KBM-7 (cell line): ENCODE data around the gene KAZN.

ENCODE experiments used
- DNase-seq: peaks from one replicate; pipeline ENCODE4 v3.0.0-alpha.2; 2015
- in situ Hi-C: fragments of 300-500 bp; cut with MboI; formaldehyde crosslinking; loops from 2 replicates; pipeline ENCODE4 v1.14.3; 2020; ENCODE audit warnings: low sequenced_read_pairs, low pct_unique_long_range_greater_than_20kb, mixed read lengths

KAZN gene

GRCh38 chr1:14877224-14877623, 278.7 kb downstream of the KAZN start:
- in situ Hi-C loops: no loop called here

DNA sequence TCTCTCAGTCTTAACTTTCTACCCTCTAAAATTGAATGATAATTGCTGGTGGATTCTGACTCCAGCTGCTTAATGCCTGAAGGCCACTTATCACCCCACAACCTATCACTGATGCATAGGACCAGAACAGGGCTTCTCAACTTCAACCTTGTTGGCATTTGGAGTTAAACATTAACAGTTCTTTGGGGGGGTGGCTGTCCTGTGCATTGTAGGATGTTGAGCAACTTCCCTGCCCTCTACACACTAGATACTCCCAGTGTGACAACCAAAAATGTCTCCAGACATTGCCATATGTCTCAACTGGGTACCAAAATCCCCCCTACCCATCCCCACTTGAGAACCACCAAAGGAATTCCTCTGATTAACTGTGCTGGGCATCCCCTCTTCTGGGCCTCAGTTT, 279.6 kb downstream of the KAZN start:
- in situ Hi-C loops: no loop called here
- DNase-seq: no peak

More at GRCh38 chr1:14877224-14877623, 278.7 kb downstream of the KAZN start:
- DNase-seq: no peak

GRCh38 chr1:14878951-14879350, 280.5 kb downstream of the KAZN start:
- no peak for DNase-seq
- in situ Hi-C loops: no loop called here

GRCh38 chr1:14880456-14881316, 282.2 kb downstream of the KAZN start:
- in situ Hi-C loops: no loop called here
- DNase-seq: no peak

DNA sequence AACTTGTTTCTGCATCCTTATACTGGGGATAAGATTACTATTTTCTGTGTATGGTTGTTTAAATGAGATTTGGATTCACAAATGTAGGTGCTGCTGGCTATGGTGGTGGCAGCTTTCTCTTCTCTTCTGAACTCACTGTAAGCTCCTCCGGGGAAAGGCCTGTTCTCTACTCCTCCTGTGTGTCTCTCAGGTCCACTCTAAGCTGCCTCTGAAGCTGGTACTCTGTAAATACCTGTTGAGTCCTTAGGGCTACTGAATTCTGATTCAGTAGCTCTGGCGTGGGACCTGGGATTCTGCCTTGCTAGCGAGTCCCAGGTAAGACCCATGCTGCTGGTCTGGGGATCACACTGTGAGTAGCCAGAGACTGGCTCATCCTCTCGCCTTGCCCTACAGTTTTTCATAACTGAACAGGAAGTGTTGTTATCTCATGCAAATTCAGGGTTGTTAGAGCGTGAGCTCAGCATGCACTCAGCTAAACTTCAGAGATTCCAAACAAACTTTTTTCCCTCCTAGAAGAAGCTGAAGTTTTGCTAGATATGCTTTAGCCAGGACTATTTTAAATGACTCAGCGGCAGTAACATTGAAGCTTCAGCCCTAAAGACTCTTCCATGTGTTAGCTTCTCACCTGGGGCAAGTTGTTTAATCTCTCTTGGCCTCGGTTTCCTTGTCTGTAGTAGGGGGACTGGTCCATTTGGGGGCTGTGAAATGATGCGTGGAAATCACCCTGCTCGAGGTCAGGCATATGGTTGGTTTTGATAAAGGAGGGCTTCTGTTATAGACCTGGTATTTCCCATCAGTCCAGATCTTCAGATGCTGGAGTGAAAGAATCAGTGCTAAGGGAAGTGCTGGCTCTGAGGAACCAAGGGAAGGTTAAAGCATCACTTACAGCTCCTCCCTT, 283.5 kb downstream of the KAZN start:
- in situ Hi-C loops: no loop called here
- no peak for DNase-seq

DNA sequence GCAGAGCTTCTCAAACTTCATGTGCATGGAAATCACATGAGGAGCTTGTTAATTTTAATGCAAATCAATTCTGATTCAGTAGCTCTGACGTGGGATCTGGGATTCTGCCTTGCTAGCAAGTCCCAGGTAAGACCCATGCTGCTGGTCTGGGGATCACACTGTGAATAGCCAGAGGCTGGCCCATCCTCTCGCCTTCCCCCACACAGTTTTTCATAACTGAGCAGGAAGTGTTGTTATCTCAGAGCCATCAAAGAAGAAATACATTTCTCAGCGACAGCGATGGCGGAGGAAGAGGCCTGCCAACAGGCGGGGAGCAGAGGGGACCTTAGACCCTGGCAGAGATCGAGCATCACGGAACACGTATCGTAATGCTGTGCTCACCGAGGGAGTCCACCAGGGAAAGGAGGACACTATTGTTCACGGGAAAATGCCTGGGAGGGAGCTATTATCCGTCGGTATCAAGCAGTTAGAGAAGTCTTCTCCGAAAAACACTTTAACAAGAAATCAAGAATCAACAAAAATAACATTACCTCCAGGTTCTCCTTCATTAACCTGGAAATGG, 286.2 kb downstream of the KAZN start:
- in situ Hi-C loops: no loop called here

GRCh38 chr1:14887044-14887566, 288.6 kb downstream of the KAZN start:
- no peak for DNase-seq
- in situ Hi-C loops: no loop called here

More for the DNA sequence above, 286.2 kb downstream of the KAZN start:
- no peak for DNase-seq

DNA sequence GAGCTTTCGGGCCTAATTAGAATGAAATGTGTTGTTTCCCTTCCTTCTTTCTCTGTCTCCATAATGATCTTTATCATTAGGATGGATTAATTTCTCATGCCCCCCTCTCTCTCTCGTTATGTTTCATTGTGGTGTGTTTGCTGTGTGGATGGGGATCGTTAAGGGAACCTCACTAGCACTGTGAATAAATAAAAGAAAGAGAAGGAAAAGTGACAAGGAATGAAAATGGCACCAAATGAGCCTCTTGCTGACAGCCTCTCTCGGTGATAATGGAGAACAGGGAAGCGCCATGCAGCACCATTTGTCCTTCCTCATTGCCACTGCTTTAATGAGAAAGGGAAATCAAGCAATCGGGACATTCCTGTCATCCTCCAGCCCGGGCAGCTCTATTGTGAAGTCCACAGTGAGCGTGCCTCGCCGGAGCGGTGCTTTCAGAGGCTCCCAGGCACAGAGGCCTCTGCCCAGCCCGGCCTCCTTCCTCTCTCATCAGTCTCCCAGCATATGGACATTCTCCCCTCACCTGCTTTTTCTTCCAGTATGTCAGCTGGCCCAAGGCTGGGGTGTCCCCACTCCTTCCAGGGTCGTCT, 289.4 kb downstream of the KAZN start:
- no peak for DNase-seq
- in situ Hi-C loops: no loop called here

DNA sequence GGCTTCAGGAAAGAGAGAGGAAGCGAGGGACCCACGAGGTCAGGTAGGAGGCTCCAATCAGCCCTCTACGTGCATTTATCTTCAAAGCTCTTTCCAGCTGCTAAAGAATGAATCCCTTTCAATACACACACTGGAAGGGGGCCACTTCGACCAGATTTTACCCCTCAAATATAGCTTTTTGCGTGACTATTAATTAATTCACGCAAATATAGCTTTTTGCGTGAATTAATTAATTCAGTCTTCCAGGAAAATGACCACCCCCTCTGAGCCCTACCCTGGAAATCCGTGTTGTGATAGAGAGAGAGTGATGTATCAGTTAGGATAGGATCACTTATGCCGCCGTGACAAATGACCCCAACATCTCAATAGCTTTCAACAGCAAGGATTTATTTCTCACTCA, 289.9 kb downstream of the KAZN start:
- in situ Hi-C loops: no loop called here
- DNase-seq: no peak

DNA sequence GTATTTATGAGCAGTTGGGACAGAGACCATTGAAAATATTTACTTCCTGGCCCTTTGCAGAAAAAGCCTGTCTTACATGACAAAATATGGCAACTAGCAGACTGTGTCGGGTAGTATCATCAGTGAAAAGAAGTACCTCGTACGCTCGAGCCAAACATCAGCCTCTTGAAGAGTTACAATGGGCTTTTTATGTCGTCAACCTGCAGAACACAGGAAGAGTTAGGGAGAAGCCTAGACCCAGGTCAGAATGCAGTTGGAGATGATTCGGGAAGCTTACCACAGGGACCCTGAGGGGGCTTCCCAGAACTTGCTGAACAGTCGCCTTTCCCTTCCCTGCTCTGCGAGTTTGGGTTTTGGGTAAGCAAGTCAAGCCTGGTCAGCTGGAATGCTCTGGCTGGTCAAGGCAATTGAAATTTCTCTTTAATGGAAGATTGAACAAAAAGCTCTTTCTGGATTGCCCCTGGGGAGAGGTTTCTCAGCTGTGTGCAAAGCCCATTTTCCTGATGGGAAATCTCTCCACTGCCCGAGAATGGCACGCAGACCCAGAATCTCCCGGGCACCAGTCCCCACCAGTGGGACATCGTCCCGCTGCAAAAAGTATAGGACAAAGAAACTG, 291.4 kb downstream of the KAZN start:
- no peak for DNase-seq
- in situ Hi-C loops: no loop called here

DNA sequence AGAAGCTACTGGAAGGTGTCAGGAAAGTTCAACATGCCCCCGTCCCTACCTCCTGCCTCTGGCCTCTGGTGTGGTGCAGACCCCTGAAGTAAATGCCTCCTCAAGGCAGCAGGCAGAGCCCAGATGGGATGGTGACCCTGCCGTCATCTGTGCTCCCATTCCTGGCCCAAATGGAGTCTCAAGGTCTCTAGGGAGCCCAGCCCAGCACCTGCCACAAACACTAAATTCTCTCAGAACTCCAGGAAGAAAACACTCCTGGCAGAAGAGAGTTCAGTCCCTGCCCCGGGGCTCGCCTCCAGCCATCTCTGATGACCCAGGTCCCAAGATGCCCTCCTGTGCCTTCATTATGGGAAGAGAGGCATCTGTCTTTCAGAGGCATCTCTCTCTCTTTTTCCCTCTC, 293.5 kb downstream of the KAZN start:
- DNase-seq: no peak
- in situ Hi-C loops: no loop called here

- in situ Hi-C loops: no loop called here
- no peak for DNase-seq
Observed at GRCh38 chr1:14894811-14895560, 296.5 kb downstream of the KAZN start.

DNA sequence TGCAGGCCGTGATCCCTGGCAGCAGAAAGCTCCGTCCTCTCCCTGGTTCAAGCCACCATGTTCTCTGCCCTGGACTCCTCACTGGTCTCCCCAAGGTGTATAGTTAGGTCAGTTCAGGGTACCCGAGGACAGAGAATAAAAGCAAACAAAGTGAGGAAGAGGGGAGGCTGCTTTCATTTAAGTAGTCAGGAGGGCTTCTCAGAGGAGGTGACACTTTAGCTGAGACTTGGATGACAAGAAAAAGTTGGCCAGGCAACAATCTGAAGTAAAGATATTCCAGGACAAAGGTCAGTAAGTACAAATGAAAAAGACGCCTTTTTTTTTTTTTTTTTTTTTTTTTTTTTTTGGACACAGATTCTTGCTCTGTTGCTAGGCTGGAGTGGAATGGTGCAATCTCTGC, 297.2 kb downstream of the KAZN start:
- no peak for DNase-seq

DNA sequence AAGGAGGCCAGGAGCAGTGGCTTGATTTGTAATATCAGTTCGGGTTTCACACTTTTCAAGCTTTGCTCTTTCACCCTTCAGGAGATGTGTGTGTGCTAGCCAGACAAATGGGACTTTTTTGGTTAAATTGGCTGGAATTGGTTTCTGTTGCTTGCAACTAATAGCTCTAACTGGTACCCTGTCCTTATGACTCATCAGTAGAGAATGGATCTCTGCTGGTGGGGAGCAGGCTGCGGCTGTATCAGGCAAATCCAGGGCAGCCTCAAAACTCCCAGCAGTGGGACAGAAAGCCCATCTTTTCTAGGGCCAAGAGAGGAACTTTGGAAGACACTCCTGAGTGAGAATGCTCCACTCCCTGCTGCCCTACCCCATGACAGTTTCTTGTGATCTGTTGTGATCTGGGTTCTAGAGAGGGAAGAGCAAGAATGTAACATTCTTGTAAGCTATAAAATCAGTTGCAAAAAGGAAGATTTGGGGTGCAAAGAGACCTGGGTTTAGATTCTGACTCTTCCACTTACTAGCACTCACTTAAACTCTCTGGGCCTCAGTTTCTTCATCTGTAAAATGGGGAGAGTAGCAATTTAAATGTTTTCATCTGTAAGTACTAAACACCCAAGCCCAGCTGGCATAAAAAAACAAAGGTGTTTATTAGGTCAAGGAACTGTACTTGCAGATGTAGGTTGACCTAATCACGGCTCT, 298.0 kb downstream of the KAZN start:
- in situ Hi-C loops: no loop called here
- no peak for DNase-seq

More for the DNA sequence above, 297.2 kb downstream of the KAZN start:
- in situ Hi-C loops: no loop called here

- DNase-seq: peak; percentile 18
- in situ Hi-C loops: no loop called here
Observed at GRCh38 chr1:14897080-14897449, 298.6 kb downstream of the KAZN start.

DNA sequence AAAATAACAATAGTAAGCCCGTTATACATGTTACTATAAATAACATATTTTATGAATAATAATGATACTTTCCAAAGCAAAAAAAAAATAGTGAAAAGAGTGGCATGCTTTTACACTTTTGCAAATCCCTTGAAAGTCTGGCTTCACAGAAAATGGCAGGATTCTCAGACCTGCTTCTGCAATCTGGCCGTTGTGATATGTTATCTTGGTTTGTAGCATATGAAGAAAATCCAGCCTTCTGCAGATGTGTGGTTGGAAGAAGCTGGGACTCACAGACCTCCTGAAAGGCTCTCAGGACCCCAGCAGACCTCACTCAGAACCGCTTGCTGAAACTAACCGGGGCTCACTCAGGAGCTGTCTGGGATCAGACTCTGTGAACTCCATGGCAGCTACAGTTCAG, 299.1 kb downstream of the KAZN start:
- DNase-seq: no peak
- in situ Hi-C loops: no loop called here

DNA sequence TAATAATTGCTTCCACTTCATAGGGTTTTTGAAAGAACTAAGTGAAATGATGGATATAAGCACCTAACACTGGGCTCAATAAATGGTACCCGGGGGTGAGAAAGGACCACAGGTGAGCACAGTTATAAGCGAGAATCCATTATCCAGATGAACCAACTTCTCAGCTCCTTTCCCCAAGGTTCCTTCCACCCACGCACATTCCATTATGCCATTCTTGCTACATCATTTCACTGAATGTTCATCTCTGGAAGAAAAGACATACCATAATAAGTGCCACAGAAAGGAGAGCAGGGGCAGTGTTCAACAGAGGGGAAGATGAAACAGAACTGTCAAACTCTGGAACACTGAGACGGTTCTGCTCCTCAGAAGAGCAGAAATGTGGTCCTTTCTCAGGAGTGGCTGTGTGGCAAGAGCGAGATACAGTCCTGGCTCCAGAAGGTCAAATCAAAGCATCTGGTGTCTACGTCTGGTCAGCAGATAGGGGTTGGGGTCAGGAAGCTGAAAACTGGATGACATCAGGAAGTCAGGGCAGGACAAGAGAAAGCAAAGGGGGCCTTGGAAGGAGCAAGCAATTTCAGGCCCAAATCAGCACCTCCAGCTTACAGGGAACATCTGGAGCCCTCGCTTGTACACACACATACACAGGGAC, 299.6 kb downstream of the KAZN start:
- no peak for DNase-seq
- in situ Hi-C loops: no loop called here
